GM10248 (cell line): ENCODE data around the gene CFAP161.
A peak's percentile ranks its signal among the peaks of the same experiment; 100 is the strongest.

ENCODE experiments used
- CTCF ChIA-PET: fragments of 300-600 bp; sonication (Branson Sonifier 250); formaldehyde crosslinking; extraction: SDS; loops from one replicate; lab custom pipeline; 2021; ENCODE audit warnings: antibody characterized with exemption; lab: Yijun Ruan, JAX
- POLR2A ChIA-PET: fragments of 350-650 bp; sonication (Branson Sonifier 250); formaldehyde crosslinking; extraction: SDS; loops from one replicate; lab custom pipeline; 2020; ENCODE audit warnings: antibody characterized with exemption; lab: Yijun Ruan, JAX
- DNase-seq: peaks from one replicate; pipeline ENCODE4 v3.0.0; 2012; ENCODE audit errors: extremely low spot score
- CTCF ChIP-seq: IDR thresholded peaks from 2 replicates; pipeline ENCODE4 v1.5.1; 2012; ENCODE audit warnings: mild to moderate bottlenecking, low read depth; ENCODE audit errors: extremely low read depth, missing control alignments, control extremely low read depth

The CFAP161 gene

GRCh38 chr15:81133782-81134461 lies at the start of gene CFAP161:
Gene CFAP161, plus strand, starts transcription at chr15:81134270. Its CDS starts 60 bp downstream, at chr15:81134330.
- peak; percentile 36 for DNase-seq
- TF ChIP-seq CTCF: no peak
- ChIA-PET POLR2A (no interaction called here), CTCF (interaction anchor here (1.5 kb wide), 1 partner anchor 132 kb away, joined by 4 read pairs; no protein-coding TSS in a partner anchor)

GRCh38 chr15:81084716-81085115 lies 49.4 kb upstream of the CFAP161 start:
- POLR2A ChIA-PET: no interaction called here
- CTCF ChIA-PET: interaction anchor here (1.5 kb wide), 1 partner anchor 181 kb away, joined by 6 read pairs; no protein-coding TSS in a partner anchor
- no peak for TF ChIP-seq CTCF
- DNase-seq: no peak

DNA sequence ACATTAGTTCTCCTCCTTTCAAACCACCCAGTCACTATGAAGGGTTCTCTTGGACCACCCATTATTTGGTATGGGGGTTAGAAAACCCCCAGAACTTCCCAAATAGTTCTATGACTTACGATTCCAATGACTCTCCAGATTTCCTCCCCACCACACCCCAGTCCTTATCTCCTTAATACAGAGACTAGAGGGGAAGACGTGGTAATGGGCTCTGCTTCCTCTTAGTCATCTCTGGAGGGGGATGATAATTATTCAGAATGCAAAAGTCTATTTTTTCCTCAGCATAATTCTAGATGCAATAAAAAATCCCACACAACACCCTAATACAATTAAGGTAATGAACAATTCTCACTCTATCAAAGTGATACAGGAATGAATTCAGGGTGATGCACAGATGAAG lies 48.9 kb upstream of the CFAP161 start:
- no peak for TF ChIP-seq CTCF
- DNase-seq: no peak
- ChIA-PET CTCF (interaction anchor here (1.2 to 1.5 kb wide), 2 partner anchors 181 to 183 kb away, joined by 3 to 6 read pairs; no protein-coding TSS in a partner anchor), POLR2A (no interaction called here)

GRCh38 chr15:81085898-81086297 lies 48.2 kb upstream of the CFAP161 start:
- CTCF ChIA-PET: interaction anchor here (1.2 to 1.5 kb wide), 2 partner anchors 180 to 183 kb away, joined by 3 to 6 read pairs; no protein-coding TSS in a partner anchor
- POLR2A ChIA-PET: no interaction called here
- DNase-seq: no peak
- no peak for TF ChIP-seq CTCF

GRCh38 chr15:81087066-81087465 lies 47.0 kb upstream of the CFAP161 start:
- ChIA-PET POLR2A (no interaction called here), CTCF (interaction anchor here (0.8 to 1.1 kb wide), 2 partner anchors 14 to 19 kb away, joined by 4 to 5 read pairs; no protein-coding TSS in a partner anchor)
- no peak for TF ChIP-seq CTCF
- no peak for DNase-seq

- POLR2A ChIA-PET: no interaction called here
- CTCF ChIA-PET: interaction anchor here (0.8 to 1.1 kb wide), 2 partner anchors 14 to 18 kb away, joined by 4 to 5 read pairs; no protein-coding TSS in a partner anchor
- TF ChIP-seq CTCF: no peak
- no peak for DNase-seq
Measured at GRCh38 chr15:81087694-81088093, 46.4 kb upstream of the CFAP161 start.
